HCT116 (cell line): ENCODE data around the gene KRT36. TPM values are rescaled to one million over a fixed set of nuclear protein-coding genes. Genes with fewer than 3 reads are reported as not detected.

Experiments used
- ATAC-seq: fragments of 200-7000 bp; cut with Tn5 transposase; 2 replicates; pipeline ENCODE4 v1.9.1; 2020; ENCODE audit warnings: mild to moderate bottlenecking, moderate library complexity
- BruUV-seq: library from RNA; stranded (reverse); fragments of 400-500 nt; replicated peaks from 2 replicates; lab custom pipeline; 2021; lab: Mats Ljungman, UMichigan
- CTCF ChIA-PET: fragments of 300-600 bp; sonication (Branson Sonifier 250); formaldehyde crosslinking; loops from one replicate; lab custom pipeline; 2021; ENCODE audit warnings: antibody characterized with exemption; lab: Charles Lee
- POLR2A ChIA-PET: fragments of 300-600, 350-600 bp; sonication (Branson Sonifier 250); formaldehyde crosslinking; loops from one replicate; lab custom pipeline; 2021; ENCODE audit warnings: antibody characterized with exemption; lab: Charles Lee
- RAD21 ChIA-PET, 2 experiments: fragments of 300-600 bp; sonication (Branson Sonifier 250); formaldehyde crosslinking; loops; one replicate each; lab custom pipeline; 2023; ENCODE audit warnings: low total read pairs in 2 of 2; ENCODE audit not compliant: uncharacterized antibody in 2 of 2, unreplicated experiment in 2 of 2, low non-redundant PET in 1 of 2; lab: Charles Lee
- DNase-seq: peaks from one replicate; pipeline ENCODE4 v3.0.0-alpha.2; 2010; ENCODE audit warnings: low read depth, low spot score
- H2AFZ ChIP-seq: fragments of 200-600 bp; shearing (Covaris generic), sonication (generic); 2 replicates; pipeline ENCODE4 v1.6.1; 2017; ENCODE audit warnings: low read depth, mixed run types, mixed read lengths, antibody characterized with exemption, low read length; ENCODE audit not compliant: poor library complexity, severe bottlenecking
- H3K27ac ChIP-seq: 2 replicates; pipeline ENCODE4 v1.5.1; 2012; ENCODE audit warnings: low read depth, low read length
- H3K27me3 ChIP-seq: fragments of 200-600 bp; sonication (generic); 2 replicates; pipeline ENCODE4 v1.6.1; 2016; ENCODE audit warnings: mixed run types, low read length, mixed read lengths; ENCODE audit not compliant: insufficient read depth
- H3K36me3 ChIP-seq, 2 experiments: fragments of 200-500 bp in 1 of 2; fragments of 200-600 bp in 1 of 2; sonication (Bioruptor generic) in 1 of 2; sonication (generic) in 1 of 2; 2 replicates each; pipeline versions ENCODE4 v1.5.1 to v1.6.1; 2014 to 2016; ENCODE audit warnings: low read length in 2 of 2, inconsistent platforms in 1 of 2, mixed read lengths in 1 of 2, mixed run types in 1 of 2; ENCODE audit not compliant: insufficient read depth in 2 of 2, control insufficient read depth in 1 of 2
- H3K4me1 ChIP-seq, 2 experiments: fragments of 200-600 bp in 1 of 2; sonication (generic) in 1 of 2; 2 replicates each; pipeline versions ENCODE4 v1.5.1 to v1.6.1; 2012 to 2017; ENCODE audit warnings: low read length in 2 of 2, inconsistent platforms in 1 of 2, mild to moderate bottlenecking in 1 of 2, mixed read lengths in 1 of 2, mixed run types in 1 of 2, moderate library complexity in 1 of 2; ENCODE audit not compliant: insufficient read depth in 2 of 2, control insufficient read depth in 1 of 2
- H3K4me2 ChIP-seq: fragments of 200-600 bp; sonication (generic); 2 replicates; pipeline ENCODE4 v1.6.1; 2017; ENCODE audit warnings: mixed run types, low read length, mixed read lengths
- H3K4me3 ChIP-seq, 2 experiments: fragments of 200-600 bp in 1 of 2; sonication (generic) in 1 of 2; replicated peaks in 1 of 2; 2 replicates each; pipeline ENCODE4 v1.5.1; 2011 to 2016; ENCODE audit warnings: low read length in 2 of 2, control low read depth in 1 of 2, low read depth in 1 of 2, mild to moderate bottlenecking in 1 of 2, mixed read lengths in 1 of 2, mixed run types in 1 of 2
- H3K79me2 ChIP-seq: fragments of 200-600 bp; sonication (generic); 2 replicates; pipeline ENCODE4 v1.6.1; 2017; ENCODE audit warnings: mild to moderate bottlenecking, mixed run types, low read length, moderate library complexity, mixed read lengths; ENCODE audit not compliant: insufficient read depth
- H3K9ac ChIP-seq: fragments of 200-600 bp; sonication (generic); 2 replicates; pipeline ENCODE4 v1.6.1; 2016; ENCODE audit warnings: low read length, mixed read lengths
- H3K9me2 ChIP-seq: fragments of 200-600 bp; sonication (generic), shearing (Covaris generic); 2 replicates; pipeline ENCODE4 v1.6.1; 2017; ENCODE audit warnings: mixed run types, mild to moderate bottlenecking, moderate library complexity; ENCODE audit not compliant: insufficient read depth
- H3K9me3 ChIP-seq, 2 experiments: fragments of 200-500 bp in 1 of 2; fragments of 200-600 bp in 1 of 2; sonication (Bioruptor generic) in 1 of 2; sonication (generic) in 1 of 2; 2 replicates each; pipeline ENCODE4 v1.6.1; 2014 to 2017; ENCODE audit warnings: low read length in 2 of 2, mixed read lengths in 2 of 2, inconsistent platforms in 1 of 2, low read depth in 1 of 2, mild to moderate bottlenecking in 1 of 2, mixed run types in 1 of 2, moderate library complexity in 1 of 2; ENCODE audit not compliant: control insufficient read depth in 1 of 2, insufficient read depth in 1 of 2
- H4K20me1 ChIP-seq: fragments of 200-600 bp; sonication (generic), shearing (Covaris generic); 2 replicates; pipeline ENCODE4 v1.6.1; 2017; ENCODE audit warnings: mixed run types, mild to moderate bottlenecking, moderate library complexity; ENCODE audit not compliant: insufficient read depth
- ATF3 ChIP-seq: IDR thresholded peaks from 2 replicates; pipeline ENCODE4 v1.6.1; 2012
- CBX3 ChIP-seq: IDR thresholded peaks from 2 replicates; pipeline ENCODE4 v1.6.1; 2012; ENCODE audit warnings: low read depth
- CEBPB ChIP-seq: IDR thresholded peaks from 2 replicates; pipeline ENCODE4 v1.6.1; 2012; ENCODE audit warnings: low read depth
- CTCF ChIP-seq, 3 experiments: fragments of 200-600 bp in 1 of 3; sonication (generic) in 1 of 3; IDR thresholded peaks in 2 of 3; conservative IDR thresholded peaks in 1 of 3; 2 replicates each; pipeline ENCODE4 v1.5.1; 2012 to 2017; ENCODE audit warnings: low read depth in 2 of 3, low read length in 2 of 3, antibody characterized with exemption in 1 of 3, borderline replicate concordance in 1 of 3, control low read depth in 1 of 3, mild to moderate bottlenecking in 1 of 3, mixed read lengths in 1 of 3, mixed run types in 1 of 3, moderate library complexity in 1 of 3; ENCODE audit not compliant: insufficient read depth in 1 of 3
- EGR1 ChIP-seq: IDR thresholded peaks from 2 replicates; pipeline ENCODE4 v1.6.1; 2012; ENCODE audit warnings: low read depth
- ELF1 ChIP-seq: IDR thresholded peaks from 2 replicates; pipeline ENCODE4 v1.6.1; 2012; ENCODE audit warnings: low read depth, borderline replicate concordance
- EZH2 ChIP-seq: fragments of 200-600 bp; sonication (generic); IDR thresholded peaks from 2 replicates; pipeline ENCODE4 v1.6.1; 2017; ENCODE audit warnings: antibody characterized with exemption, mixed run types
- EZH2phosphoT487 ChIP-seq: fragments of 200-600 bp; IDR thresholded peaks from 2 replicates; pipeline ENCODE4 v1.6.1; 2018; ENCODE audit warnings: antibody characterized with exemption, borderline replicate concordance
- FOSL1 ChIP-seq: IDR thresholded peaks from 2 replicates; pipeline ENCODE4 v1.6.1; 2012; ENCODE audit warnings: low read depth
- JUND ChIP-seq: IDR thresholded peaks from 2 replicates; pipeline ENCODE4 v1.6.1; 2012
- MAX ChIP-seq: IDR thresholded peaks from 2 replicates; pipeline ENCODE4 v1.6.1; 2012
- POLR2A ChIP-seq: IDR thresholded peaks from 2 replicates; pipeline ENCODE4 v1.7.0; 2011; ENCODE audit warnings: borderline replicate concordance; ENCODE audit not compliant: insufficient read depth, insufficient read length; ENCODE audit errors: extremely low read depth
- POLR2AphosphoS5 ChIP-seq: IDR thresholded peaks from 2 replicates; pipeline ENCODE4 v1.6.1; 2011; ENCODE audit warnings: mild to moderate bottlenecking, low read depth, low read length, moderate library complexity
- RAD21 ChIP-seq: IDR thresholded peaks from 2 replicates; pipeline ENCODE4 v1.6.1; 2012; ENCODE audit warnings: low read depth, mild to moderate bottlenecking
- REST ChIP-seq: IDR thresholded peaks from 2 replicates; pipeline ENCODE4 v1.6.1; 2012; ENCODE audit warnings: low read depth
- SP1 ChIP-seq: IDR thresholded peaks from 2 replicates; pipeline ENCODE4 v1.6.1; 2012; ENCODE audit warnings: low read depth
- SRF ChIP-seq: IDR thresholded peaks from 2 replicates; pipeline ENCODE4 v1.6.1; 2012; ENCODE audit warnings: low read depth
- TCF7L2 ChIP-seq: IDR thresholded peaks from 2 replicates; pipeline ENCODE4 v1.7.0; 2011; ENCODE audit warnings: borderline replicate concordance, inconsistent platforms; ENCODE audit not compliant: insufficient read depth, insufficient read length; ENCODE audit errors: extremely low read depth
- YY1 ChIP-seq: IDR thresholded peaks from 2 replicates; pipeline ENCODE4 v1.6.1; 2011; ENCODE audit warnings: low read length, low read depth, moderate library complexity, mild to moderate bottlenecking; ENCODE audit not compliant: insufficient replicate concordance; ENCODE audit errors: extremely low read depth
- ZFX ChIP-seq: fragments of 450-650 bp; IDR thresholded peaks from 2 replicates; pipeline ENCODE4 v1.6.1; 2017
- ZNF274 ChIP-seq: fragments of 200-500 bp; sonication (Bioruptor generic); IDR thresholded peaks from 2 replicates; pipeline ENCODE4 v1.6.1; 2014; ENCODE audit warnings: mild to moderate bottlenecking, low read depth, low read length, inconsistent platforms
- intact Hi-C: fragments of 100-400 bp; cut with micrococcal nuclease; formaldehyde crosslinking; loops from 2 replicates; pipeline ENCODE4 v1.10.0; 2022
- total RNA-seq: library from RNA; stranded (reverse); gene quantifications from one replicate; pipeline ENCODE4 v1.2.1, GENCODE V29; 2021; ENCODE audit not compliant: unreplicated experiment

Gene KRT36
- total RNA-seq, 1 experiment from 2014 or later = not detected

GRCh38 chr17:41496803-41497484, 7.2 kb upstream of the KRT36 start:
- H3K4me3 ChIP-seq = peak overlapping the region in 1 of 2 experiments; percentile 25; a peak in 1 of 4 replicates
- peak; percentile 94 to 96 (median 95) for TF ChIP-seq CTCF (IDR thresholded peaks at IDR 0.05 in 2 of 3, conservative IDR thresholded peaks at IDR 0.05 in 1 of 3; ENCODE audit: borderline replicate concordance in 1 of 3, insufficient read depth in 1 of 3, low read depth in 2 of 3, low read length in 2 of 3)
- TF ChIP-seq YY1 = peak; percentile 80
- TF ChIP-seq CEBPB = no peak
- TF ChIP-seq ZNF274 = no peak
- no peak for TF ChIP-seq REST
- TF ChIP-seq ZFX = no peak
- TF ChIP-seq JUND = no peak
- TF ChIP-seq ATF3 = no peak
- peak; percentile 66; the same call in 1 of the 2 replicates for TF ChIP-seq MAX
- TF ChIP-seq SRF = no peak
- no peak for TF ChIP-seq TCF7L2
- TF ChIP-seq EZH2phosphoT487 = no peak
- no peak for TF ChIP-seq EGR1
- TF ChIP-seq POLR2A = peak; percentile 74
- TF ChIP-seq FOSL1 = no peak
- TF ChIP-seq SP1 = peak; percentile 56
- no peak for TF ChIP-seq EZH2
- TF ChIP-seq ELF1 = no peak; the same call in 1 of the 2 replicates
- peak; percentile 89 for TF ChIP-seq CBX3
- TF ChIP-seq POLR2AphosphoS5 = peak; percentile 84
- TF ChIP-seq RAD21 = peak; percentile 100

More at GRCh38 chr17:41496803-41497484, 7.2 kb upstream of the KRT36 start:
- ATAC-seq (peak; percentile 93), DNase-seq (peak; percentile 87)
- peak overlapping the region; percentile 65 for H3K4me2 ChIP-seq
- H2AFZ ChIP-seq = no peak overlapping the region
- H3K9me2 ChIP-seq = no peaks in the 10 kb centered on the region
- intact Hi-C loops = loop anchor here (1.0 to 10.0 kb wide), 6 partner anchors 52 to 694 kb away; no protein-coding TSS in a partner anchor
- H3K36me3 ChIP-seq = no peaks in the 10 kb centered on the region
- ChIA-PET POLR2A (interaction anchor here (1.4 kb wide), 2 partner anchors 25 to 31 kb away, joined by 3 read pairs; partner anchors contain the start of gene KRT19), RAD21 (interaction anchor here (0.7 to 2.5 kb wide), 4 partner anchors 33 to 93 kb away, joined by 3 to 5 read pairs (median 4); no protein-coding TSS in a partner anchor), CTCF (interaction anchor here (0.8 to 4.7 kb wide), 10 partner anchors 25 to 640 kb away, joined by 3 to 23 read pairs (median 6); no protein-coding TSS in a partner anchor)
- no peaks in the 10 kb centered on the region for H4K20me1 ChIP-seq
- TSS peak; percentile 90 for BruUV-seq
- H3K9me3 ChIP-seq = no peaks in the 10 kb centered on the region
- no peaks in the 10 kb centered on the region for H3K79me2 ChIP-seq
- peak overlapping the region; percentile 48 for H3K9ac ChIP-seq
- H3K27me3 ChIP-seq = no peaks in the 10 kb centered on the region
- H3K4me1 ChIP-seq = peaks cover 34 to 90% of the 10 kb centered on the region in 2 experiments
- peak overlapping the region; percentile 61 for H3K27ac ChIP-seq
